ENCODE measurements around the gene AGPAT1. TPM values are rescaled to one million over a fixed set of nuclear protein-coding genes. Genes with fewer than 3 reads are reported as not detected.

The AGPAT1 gene
- total and polyA plus RNA-seq, 2 of the 13 experiments (the other 11 are each of a cell fraction or from before 2014, with no cell fraction given): 51.3 to 139 TPM

DNA sequence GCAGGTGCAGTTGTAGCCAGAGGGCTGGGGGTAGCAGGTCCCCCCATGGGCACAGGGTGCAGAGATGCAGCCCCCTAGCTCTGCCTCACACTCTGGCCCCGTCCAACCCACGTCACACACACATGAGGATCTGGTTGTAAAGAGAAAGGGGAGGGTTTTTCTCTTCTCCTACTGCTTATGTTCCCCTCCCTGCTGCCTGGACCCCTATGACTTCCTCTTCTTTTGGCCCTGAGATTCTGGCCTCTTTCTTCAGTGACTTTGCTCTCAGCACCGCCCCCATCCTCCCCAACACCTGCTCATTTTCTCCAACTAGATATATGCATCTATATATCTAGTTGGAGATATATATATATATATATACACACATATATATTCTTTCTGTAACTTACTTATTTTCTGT, 38.2 kb upstream of the AGPAT1 start:
- no peak for ATAC-seq
- Histone ChIP-seq H2AFZ (ENCODE audit: low read length) (no peak overlapping the region), H3K27me3 (ENCODE audit: control insufficient read depth in 1 of 2, insufficient read depth in 2 of 2, low read length in 2 of 2) (peaks cover 13 to 42% of the 10 kb centered on the region in 2 experiments; a peak in 4 of 5 replicates), H3K4me3 (replicated peaks in 1 of 3; ENCODE audit: insufficient read depth in 1 of 3, low read depth in 2 of 3, low read length in 3 of 3) (no peak overlapping the region), H3K36me3 (replicated peaks in 1 of 2; ENCODE audit: control insufficient read depth in 1 of 2, insufficient read depth in 2 of 2, low read length in 2 of 2) (no peaks in the 10 kb centered on the region), H3K9ac (ENCODE audit: insufficient read depth, low read depth, low read length) (no peak overlapping the region), H3K4me1 (ENCODE audit: insufficient read depth, low read length) (peaks cover 19% of the 10 kb centered on the region), H3K4me2 (ENCODE audit: low read depth, low read length) (no peak overlapping the region), H3K9me3 (ENCODE audit: low read length) (no peaks in the 10 kb centered on the region), H3K27ac (ENCODE audit: extremely low read length, insufficient read depth, low read length) (no peak overlapping the region), H3K79me2 (ENCODE audit: insufficient read depth, low read length) (no peaks in the 10 kb centered on the region), H4K20me1 (ENCODE audit: insufficient read depth, low read length) (no peaks in the 10 kb centered on the region)
- FAIRE-seq: no peak
- no peak for TF ChIP-seq PLRG1 (conservative IDR thresholded peaks at IDR 0.05)
- TF ChIP-seq KLF9 (CRISPR knock-in tag; IDR thresholded peaks at IDR 0.05; ENCODE audit: low read depth): no peak
- 16% methylated on average over 3 of the region's 3 CpGs for WGBS (ENCODE audit: low lambda C conversion rate)
- intact Hi-C loops (cut with micrococcal nuclease; ENCODE audit: unreplicated experiment): no loop called here
- BruUV-seq (replicated peaks): no TSS peak
- CTCF ChIA-PET (ENCODE audit: low intra/inter-chr PET ratio, low total read pairs): no interaction called here
- DNase-seq (ENCODE audit: low spot score): no peak
- in situ Hi-C loops (cut with HindIII; ENCODE audit: extremely low pct_ligation_motif_present, low pct_unique_long_range_greater_than_20kb): no loop called here
- POLR2A ChIA-PET: no interaction called here

DNA sequence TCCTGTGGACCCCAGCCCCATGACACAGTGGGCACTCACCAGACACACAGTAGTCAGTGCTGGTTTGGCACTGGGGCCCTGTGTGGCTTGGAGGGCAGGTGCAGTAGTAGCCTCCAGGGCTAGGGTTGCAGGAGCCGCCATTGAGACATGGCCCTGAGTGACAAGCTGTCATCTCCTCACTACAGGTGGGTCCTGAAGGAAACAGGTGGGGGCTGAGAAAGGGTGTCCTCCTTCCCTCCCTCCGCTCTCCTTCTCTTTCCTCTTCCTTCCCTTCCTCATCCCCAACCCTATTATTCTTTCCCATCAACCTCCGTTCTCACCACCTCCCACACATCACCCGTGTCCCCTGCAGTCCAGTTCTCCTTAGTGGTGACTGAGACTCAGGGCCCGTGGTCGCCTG, 37.8 kb upstream of the AGPAT1 start:
- H3K4me1 ChIP-seq (ENCODE audit: insufficient read depth, low read length): peaks cover 24% of the 10 kb centered on the region
- H2AFZ ChIP-seq (ENCODE audit: low read length): no peak overlapping the region
- ChIA-PET CTCF (ENCODE audit: low intra/inter-chr PET ratio, low total read pairs) (no interaction called here), POLR2A (no interaction called here)
- H3K9ac ChIP-seq (ENCODE audit: insufficient read depth, low read depth, low read length): no peak overlapping the region
- ATAC-seq (no peak), FAIRE-seq (no peak), DNase-seq (ENCODE audit: low spot score) (no peak)
- H3K79me2 ChIP-seq (ENCODE audit: insufficient read depth, low read length): no peaks in the 10 kb centered on the region
- H3K36me3 ChIP-seq (replicated peaks in 1 of 2; ENCODE audit: control insufficient read depth in 1 of 2, insufficient read depth in 2 of 2, low read length in 2 of 2): no peaks in the 10 kb centered on the region
- in situ Hi-C loops (cut with HindIII; ENCODE audit: extremely low pct_ligation_motif_present, low pct_unique_long_range_greater_than_20kb) (no loop called here), intact Hi-C loops (cut with micrococcal nuclease; ENCODE audit: unreplicated experiment) (no loop called here)
- no TSS peak for BruUV-seq (replicated peaks)
- 26% methylated on average over 6 of the region's 6 CpGs for WGBS (ENCODE audit: low lambda C conversion rate)
- no peak overlapping the region for H3K27ac ChIP-seq (ENCODE audit: extremely low read length, insufficient read depth, low read length)
- H3K4me3 ChIP-seq (replicated peaks in 1 of 3; ENCODE audit: insufficient read depth in 1 of 3, low read depth in 2 of 3, low read length in 3 of 3): no peak overlapping the region
- no peaks in the 10 kb centered on the region for H4K20me1 ChIP-seq (ENCODE audit: insufficient read depth, low read length)
- H3K4me2 ChIP-seq (ENCODE audit: low read depth, low read length): no peak overlapping the region
- H3K27me3 ChIP-seq (ENCODE audit: control insufficient read depth in 1 of 2, insufficient read depth in 2 of 2, low read length in 2 of 2): peaks cover 10 to 37% of the 10 kb centered on the region in 2 experiments; a peak in 4 of 5 replicates
- no peaks in the 10 kb centered on the region for H3K9me3 ChIP-seq (ENCODE audit: low read length)
- no peak for TF ChIP-seq IRF9 (CRISPR knock-in tag; IDR thresholded peaks at IDR 0.05; ENCODE audit: borderline replicate concordance)
- TF ChIP-seq RFXANK (CRISPR knock-in tag; IDR thresholded peaks at IDR 0.05): no peak
- no peak for TF ChIP-seq ZBTB34 (CRISPR knock-in tag; IDR thresholded peaks at IDR 0.05)
- TF ChIP-seq ZFP37 (CRISPR knock-in tag; IDR thresholded peaks at IDR 0.05; ENCODE audit: borderline replicate concordance): no peak
- TF ChIP-seq, protein P1, sequence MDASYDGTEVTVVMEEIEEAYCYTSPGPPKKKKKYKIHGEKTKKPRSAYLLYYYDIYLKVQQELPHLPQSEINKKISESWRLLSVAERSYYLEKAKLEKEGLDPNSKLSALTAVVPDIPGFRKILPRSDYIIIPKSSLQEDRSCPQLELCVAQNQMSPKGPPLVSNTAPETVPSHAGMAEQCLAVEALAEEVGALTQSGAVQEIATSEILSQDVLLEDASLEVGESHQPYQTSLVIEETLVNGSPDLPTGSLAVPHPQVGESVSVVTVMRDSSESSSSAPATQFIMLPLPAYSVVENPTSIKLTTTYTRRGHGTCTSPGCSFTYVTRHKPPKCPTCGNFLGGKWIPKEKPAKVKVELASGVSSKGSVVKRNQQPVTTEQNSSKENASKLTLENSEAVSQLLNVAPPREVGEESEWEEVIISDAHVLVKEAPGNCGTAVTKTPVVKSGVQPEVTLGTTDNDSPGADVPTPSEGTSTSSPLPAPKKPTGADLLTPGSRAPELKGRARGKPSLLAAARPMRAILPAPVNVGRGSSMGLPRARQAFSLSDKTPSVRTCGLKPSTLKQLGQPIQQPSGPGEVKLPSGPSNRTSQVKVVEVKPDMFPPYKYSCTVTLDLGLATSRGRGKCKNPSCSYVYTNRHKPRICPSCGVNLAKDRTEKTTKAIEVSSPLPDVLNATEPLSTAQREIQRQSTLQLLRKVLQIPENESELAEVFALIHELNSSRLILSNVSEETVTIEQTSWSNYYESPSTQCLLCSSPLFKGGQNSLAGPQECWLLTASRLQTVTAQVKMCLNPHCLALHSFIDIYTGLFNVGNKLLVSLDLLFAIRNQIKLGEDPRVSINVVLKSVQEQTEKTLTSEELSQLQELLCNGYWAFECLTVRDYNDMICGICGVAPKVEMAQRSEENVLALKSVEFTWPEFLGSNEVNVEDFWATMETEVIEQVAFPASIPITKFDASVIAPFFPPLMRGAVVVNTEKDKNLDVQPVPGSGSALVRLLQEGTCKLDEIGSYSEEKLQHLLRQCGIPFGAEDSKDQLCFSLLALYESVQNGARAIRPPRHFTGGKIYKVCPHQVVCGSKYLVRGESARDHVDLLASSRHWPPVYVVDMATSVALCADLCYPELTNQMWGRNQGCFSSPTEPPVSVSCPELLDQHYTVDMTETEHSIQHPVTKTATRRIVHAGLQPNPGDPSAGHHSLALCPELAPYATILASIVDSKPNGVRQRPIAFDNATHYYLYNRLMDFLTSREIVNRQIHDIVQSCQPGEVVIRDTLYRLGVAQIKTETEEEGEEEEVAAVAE (CRISPR knock-in tag; IDR thresholded peaks at IDR 0.05; ENCODE audit: borderline replicate concordance): no peak
- no peak for TF ChIP-seq NFIC (IDR thresholded peaks at IDR 0.05; ENCODE audit: low read length)
- TF ChIP-seq PBX2 (CRISPR knock-in tag; IDR thresholded peaks at IDR 0.05): no peak
- TF ChIP-seq TCF7L2 (IDR thresholded peaks at IDR 0.05; ENCODE audit: low read depth, low read length): no peak
